ENCODE measurements around the gene ARHGDIG.

DNA sequence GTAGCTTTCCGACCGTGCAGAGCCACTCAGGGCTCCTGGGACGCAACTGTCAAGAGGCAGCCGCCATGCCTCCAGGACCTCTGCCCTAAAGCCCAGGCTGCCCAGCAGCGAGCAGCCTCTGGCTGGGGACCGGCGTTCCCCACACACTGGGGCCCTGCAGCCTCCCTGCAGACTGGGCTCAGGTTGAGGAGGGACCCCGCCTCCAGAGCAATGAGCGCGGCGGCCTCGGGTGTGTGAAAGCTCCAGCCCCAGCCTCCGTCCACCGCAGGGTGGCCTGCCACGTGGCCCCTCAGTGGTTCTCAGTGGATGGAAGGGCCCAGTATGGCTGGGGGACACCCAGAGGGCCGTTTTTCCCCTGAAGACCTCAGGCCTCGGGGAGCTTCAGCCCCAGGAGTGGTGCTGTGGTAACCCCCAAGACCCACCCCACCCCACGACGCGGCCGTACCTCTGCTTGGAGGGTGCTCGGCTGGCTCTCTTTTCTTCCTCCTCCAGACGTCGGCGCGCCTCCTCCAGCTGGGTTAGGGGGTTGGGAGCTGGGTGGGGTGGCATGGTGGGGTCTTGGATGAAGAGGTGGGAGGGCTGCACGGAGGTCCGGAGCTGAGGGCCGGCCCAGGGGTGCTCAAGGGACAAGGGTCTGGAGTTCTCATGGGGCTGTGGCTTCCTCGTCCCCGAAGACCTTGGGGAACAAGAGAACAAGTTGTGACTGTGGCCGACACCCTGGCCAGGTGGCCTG, 12.8 kb downstream of the ARHGDIG start:
- TF ChIP-seq, protein P1, sequence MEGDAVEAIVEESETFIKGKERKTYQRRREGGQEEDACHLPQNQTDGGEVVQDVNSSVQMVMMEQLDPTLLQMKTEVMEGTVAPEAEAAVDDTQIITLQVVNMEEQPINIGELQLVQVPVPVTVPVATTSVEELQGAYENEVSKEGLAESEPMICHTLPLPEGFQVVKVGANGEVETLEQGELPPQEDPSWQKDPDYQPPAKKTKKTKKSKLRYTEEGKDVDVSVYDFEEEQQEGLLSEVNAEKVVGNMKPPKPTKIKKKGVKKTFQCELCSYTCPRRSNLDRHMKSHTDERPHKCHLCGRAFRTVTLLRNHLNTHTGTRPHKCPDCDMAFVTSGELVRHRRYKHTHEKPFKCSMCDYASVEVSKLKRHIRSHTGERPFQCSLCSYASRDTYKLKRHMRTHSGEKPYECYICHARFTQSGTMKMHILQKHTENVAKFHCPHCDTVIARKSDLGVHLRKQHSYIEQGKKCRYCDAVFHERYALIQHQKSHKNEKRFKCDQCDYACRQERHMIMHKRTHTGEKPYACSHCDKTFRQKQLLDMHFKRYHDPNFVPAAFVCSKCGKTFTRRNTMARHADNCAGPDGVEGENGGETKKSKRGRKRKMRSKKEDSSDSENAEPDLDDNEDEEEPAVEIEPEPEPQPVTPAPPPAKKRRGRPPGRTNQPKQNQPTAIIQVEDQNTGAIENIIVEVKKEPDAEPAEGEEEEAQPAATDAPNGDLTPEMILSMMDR (IDR thresholded peaks at IDR 0.05), result no peak
- TF ChIP-seq POLR2AphosphoS5 (IDR thresholded peaks at IDR 0.05) (no peak), POLR2A (IDR thresholded peaks at IDR 0.05) (no peak), EP300 (IDR thresholded peaks at IDR 0.05) (no peak)

All from sigmoid colon (tissue), 4 donors.